Kidney (tissue), 14 donors: ENCODE measurements around the gene RNGTT. TPM values are rescaled to one million over a fixed set of nuclear protein-coding genes. Genes with fewer than 3 reads are reported as not detected.

Experiments
- DNase-seq, 5 donors: peaks; one replicate each; pipeline ENCODE4 v3.0.0-alpha.2; 2013 to 2020
- FAIRE-seq: peaks from 2 replicates; lab custom pipeline; 2012; peaks lifted over from hg19 to GRCh38; lab: Jason Lieb, UNC
- H3K27ac ChIP-seq, 2 donors: one replicate each; pipeline ENCODE4 v1.7.0; 2013; ENCODE audit warnings: low read depth in 2 of 2, low read length in 2 of 2, inconsistent platforms in 1 of 2
- H3K27me3 ChIP-seq: one replicate; pipeline ENCODE4 v1.7.1; 2013; ENCODE audit warnings: low read length, inconsistent platforms; ENCODE audit not compliant: control insufficient read depth, insufficient read depth
- H3K36me3 ChIP-seq, 3 donors: one replicate each; pipeline versions ENCODE4 v1.7.0 to v1.7.1; 2013; ENCODE audit warnings: low read length in 3 of 3, control low read depth in 1 of 3, inconsistent platforms in 1 of 3; ENCODE audit not compliant: insufficient read depth in 3 of 3, control insufficient read depth in 2 of 3
- H3K4me1 ChIP-seq, 3 donors: one replicate each; pipeline versions ENCODE4 v1.7.0 to v1.7.1; 2013; ENCODE audit warnings: low read length in 3 of 3, inconsistent platforms in 1 of 3, low read depth in 1 of 3; ENCODE audit not compliant: control insufficient read depth in 2 of 3, insufficient read depth in 2 of 3
- H3K4me3 ChIP-seq, 3 donors: one replicate each; pipeline versions ENCODE4 v1.7.0 to v1.8.1; 2013; ENCODE audit warnings: low read length in 3 of 3, control low read depth in 1 of 3, inconsistent platforms in 1 of 3
- H3K9ac ChIP-seq, 3 donors: one replicate each; pipeline versions ENCODE4 v1.7.0 to v1.7.1; 2013; ENCODE audit warnings: low read length in 3 of 3, control low read depth in 1 of 3, inconsistent platforms in 1 of 3
- H3K9me3 ChIP-seq, 3 donors: one replicate each; pipeline versions ENCODE4 v1.7.0 to v1.7.1; 2013; ENCODE audit warnings: low read length in 3 of 3, control low read depth in 1 of 3, inconsistent platforms in 1 of 3; ENCODE audit not compliant: control insufficient read depth in 2 of 3, insufficient read depth in 1 of 3
- CTCF ChIP-seq: IDR thresholded peaks from 3 replicates; pipeline ENCODE4 v1.5.1; 2012; ENCODE audit warnings: mild to moderate bottlenecking, moderate library complexity, borderline replicate concordance; ENCODE audit not compliant: insufficient read depth; ENCODE audit errors: extremely low read depth
- intact Hi-C: fragments of 100-400 bp; cut with DNase I; formaldehyde crosslinking; loops from one replicate; pipeline ENCODE4 v1.11.1; 2022
- polyA plus RNA-seq: library from polyadenylated mRNA; stranded (reverse); fragments of 350-450 nt; fragmentation: Illumina TruSeq; extraction: RNeasy Lipid Tissue Mini Kit (QIAGEN cat#74804); gene quantifications from one replicate; pipeline ENCODE4 v1.2.3, GENCODE V29; 2014; ENCODE audit warnings: low read depth, low replicate concordance; ENCODE audit not compliant: insufficient read depth
- total RNA-seq: library from RNA; stranded (reverse); fragmentation: NEBNext Ultra II Directional; extraction: Animal tissue kit (Norgen Biotek cat#: 25700); gene quantifications from one replicate; pipeline ENCODE4 v1.2.1, GENCODE V29; 2021
- donor health status: control.
- donor health status: control.
- donor health status: control.
- donor health status: control.
- donor health status: control.
- donor health status: DM: yes; HTN: yes; CAD: no.
- donor health status: Normal renal cell carcinoma (clear cell type).

Gene RNGTT
- total and polyA plus RNA-seq, 2 donors from 2014 or later, result 5.4 to 13.8 TPM

- intact Hi-C loops, result no loop called here
- H3K36me3 ChIP-seq, result no peaks in the 10 kb centered on the region
- no peaks in the 10 kb centered on the region for H3K9me3 ChIP-seq
- FAIRE-seq (no peak), DNase-seq (no peak)
- H3K4me1 ChIP-seq, result no peaks in the 10 kb centered on the region
- TF ChIP-seq CTCF, result no peak
- H3K4me3 ChIP-seq, result no peak overlapping the region
- H3K9ac ChIP-seq, result no peak overlapping the region
- H3K27me3 ChIP-seq, result no peaks in the 10 kb centered on the region
- H3K27ac ChIP-seq, result no peak overlapping the region
Measured at GRCh38 chr6:88858455-88858854, 105.0 kb downstream of the RNGTT start.

GRCh38 chr6:88856566-88856965 lies 106.9 kb downstream of the RNGTT start:
- no peak for FAIRE-seq
- no peak for TF ChIP-seq CTCF
- Histone ChIP-seq H3K4me1 (no peaks in the 10 kb centered on the region), H3K27me3 (no peaks in the 10 kb centered on the region), H3K4me3 (no peak overlapping the region), H3K9me3 (no peaks in the 10 kb centered on the region), H3K9ac (no peak overlapping the region), H3K36me3 (no peaks in the 10 kb centered on the region), H3K27ac (no peak overlapping the region)
- DNase-seq, result no peak
- intact Hi-C loops, result no loop called here

GRCh38 chr6:88855541-88856147 lies 107.8 kb downstream of the RNGTT start:
- DNase-seq (peak in 3 of 5 donors; percentile 12 to 51 (median 45)), FAIRE-seq (no peak)
- no peak overlapping the region for H3K4me3 ChIP-seq
- no peaks in the 10 kb centered on the region for H3K4me1 ChIP-seq
- TF ChIP-seq CTCF, result no peak
- intact Hi-C loops, result no loop called here
- H3K9me3 ChIP-seq, result no peaks in the 10 kb centered on the region
- H3K27ac ChIP-seq, result no peak overlapping the region
- H3K9ac ChIP-seq, result no peak overlapping the region
- H3K27me3 ChIP-seq, result no peaks in the 10 kb centered on the region
- H3K36me3 ChIP-seq, result no peaks in the 10 kb centered on the region

- no peak overlapping the region for H3K27ac ChIP-seq
- no peak overlapping the region for H3K4me3 ChIP-seq
- DNase-seq, result no peak
- H3K36me3 ChIP-seq, result no peaks in the 10 kb centered on the region
- intact Hi-C loops, result no loop called here
- H3K4me1 ChIP-seq, result no peaks in the 10 kb centered on the region
- TF ChIP-seq CTCF, result no peak
- H3K9me3 ChIP-seq, result no peaks in the 10 kb centered on the region
- no peak overlapping the region for H3K9ac ChIP-seq
- FAIRE-seq, result no peak
- H3K27me3 ChIP-seq, result no peaks in the 10 kb centered on the region
Measured at GRCh38 chr6:88852775-88853174, 110.6 kb downstream of the RNGTT start.
